GM21367 (cell line): ENCODE measurements around the gene PRPF8.
"Not testable (repeated sequence)": the region's sequence is repeated elsewhere in the genome, so short reads cannot be mapped to it uniquely, and the experiment has no call there.

ENCODE experiments used
- ATAC-seq: cut with Tn5 transposase; IDR thresholded peaks from one replicate; pipeline ENCODE4 v1.9.1; 2021; ENCODE audit not compliant: unreplicated experiment

Gene PRPF8

DNA sequence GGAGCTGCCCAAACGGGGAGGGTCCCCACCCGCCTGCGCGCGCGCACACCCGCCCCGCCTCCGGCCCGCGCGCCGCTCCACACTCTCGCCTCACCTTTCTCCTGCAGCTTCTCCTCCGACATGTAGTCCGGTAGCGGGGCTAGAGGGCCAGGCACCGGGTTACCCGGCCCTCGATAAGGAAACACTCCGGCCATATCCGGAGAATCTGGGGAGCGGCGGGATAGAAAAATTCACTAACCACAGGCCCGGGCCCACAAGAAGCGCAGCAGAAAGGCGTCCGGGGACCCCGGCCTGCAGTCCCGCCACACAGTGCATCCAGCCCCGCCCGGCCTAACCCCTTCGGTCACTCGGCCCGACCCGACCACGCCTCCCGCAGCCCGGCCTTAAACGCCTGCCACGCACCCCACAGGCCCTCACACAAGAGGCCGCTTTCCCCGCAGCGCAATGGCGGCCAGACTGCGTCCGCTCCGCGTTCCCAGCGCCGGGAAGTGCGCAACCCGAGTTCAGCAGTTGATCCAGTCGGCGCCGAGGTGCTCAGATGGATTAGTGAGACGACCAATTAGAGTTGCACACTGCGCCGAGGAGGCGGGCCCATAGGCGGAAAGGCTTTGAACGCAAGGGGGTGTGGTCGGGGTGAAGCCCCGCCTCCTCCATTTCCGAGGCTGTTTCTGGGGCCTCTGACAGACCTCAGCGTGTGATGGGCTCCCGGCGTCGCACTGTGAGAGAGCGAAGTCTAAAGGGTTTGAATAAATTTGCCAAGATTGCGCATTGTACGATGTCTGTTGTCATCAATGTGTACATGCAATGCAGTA is at the start of gene PRPF8:
TSS of gene PRPF8 (minus strand) at position 490 of the 812 bp plus-strand sequence. CDS start at position 194, 296 bp downstream.
- ATAC-seq: peak; percentile 95

DNA sequence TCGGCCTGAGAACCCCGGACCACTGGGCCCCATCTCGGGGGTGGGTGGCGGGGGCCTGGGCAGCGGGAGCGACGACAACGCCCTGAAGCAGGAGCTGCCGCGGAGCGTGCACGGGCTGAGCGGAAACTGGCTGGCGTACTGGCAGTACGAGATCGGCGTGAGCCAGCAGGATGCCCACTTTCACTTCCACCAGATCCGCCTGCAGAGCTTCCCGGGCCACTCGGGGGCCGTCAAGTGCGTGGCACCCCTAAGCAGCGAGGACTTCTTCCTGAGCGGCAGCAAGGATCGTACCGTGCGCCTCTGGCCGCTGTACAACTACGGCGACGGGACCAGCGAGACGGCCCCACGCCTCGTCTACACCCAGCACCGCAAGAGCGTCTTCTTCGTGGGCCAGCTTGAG is 49.1 kb upstream of the PRPF8 start:
- no peak for ATAC-seq

DNA sequence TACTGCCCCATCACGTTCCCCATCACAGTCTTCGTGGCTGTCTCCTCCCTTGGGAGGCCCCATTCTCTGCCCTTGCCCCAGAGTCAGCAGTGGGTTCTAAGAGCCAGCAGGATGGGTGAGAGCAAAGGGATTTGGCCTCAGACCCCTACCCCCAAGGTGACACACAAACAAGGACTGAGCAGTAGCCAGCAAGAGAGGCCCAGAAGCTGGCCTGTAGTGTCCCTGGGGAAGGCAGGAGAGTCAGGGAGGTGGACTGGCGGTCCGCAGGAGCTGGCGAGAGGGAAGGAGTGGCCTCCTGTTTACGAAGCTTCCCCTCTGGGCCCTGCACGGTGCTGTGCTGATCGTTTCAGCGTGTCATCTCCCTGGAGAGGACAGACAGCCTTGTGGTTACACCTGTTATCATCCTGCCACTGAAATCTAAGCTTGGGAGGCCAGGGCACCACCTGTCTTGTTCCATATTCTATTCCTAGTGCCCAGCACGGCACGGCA is 48.2 kb upstream of the PRPF8 start:
- ATAC-seq: no peak

DNA sequence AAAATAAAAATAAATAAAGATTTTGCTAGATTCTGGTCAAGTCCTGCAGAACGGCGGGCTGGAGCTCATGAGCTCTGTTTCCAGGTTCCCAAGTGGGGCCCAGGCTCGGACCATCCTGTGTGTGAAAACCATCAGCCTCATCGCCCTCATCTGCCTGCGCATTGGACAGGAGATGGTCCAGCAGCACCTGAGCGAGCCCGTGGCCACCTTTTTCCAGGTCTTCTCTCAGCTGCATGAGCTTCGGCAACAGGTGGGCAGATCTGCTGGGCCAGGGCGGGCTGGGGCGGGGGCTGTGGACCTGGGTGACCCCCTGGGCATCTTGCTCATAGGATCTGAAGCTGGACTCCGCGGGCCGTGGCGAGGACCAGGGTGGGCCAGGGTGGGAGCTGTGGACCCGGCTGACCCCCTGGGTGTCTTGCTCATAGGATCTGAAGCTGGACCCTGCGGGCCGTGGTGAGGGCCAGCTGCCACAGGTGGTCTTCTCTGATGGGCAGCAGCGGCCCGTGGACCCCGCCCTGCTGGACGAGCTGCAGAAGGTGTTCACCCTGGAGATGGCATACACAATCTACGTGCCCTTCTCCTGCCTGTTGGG is 47.7 kb upstream of the PRPF8 start:
- ATAC-seq: no peak

DNA sequence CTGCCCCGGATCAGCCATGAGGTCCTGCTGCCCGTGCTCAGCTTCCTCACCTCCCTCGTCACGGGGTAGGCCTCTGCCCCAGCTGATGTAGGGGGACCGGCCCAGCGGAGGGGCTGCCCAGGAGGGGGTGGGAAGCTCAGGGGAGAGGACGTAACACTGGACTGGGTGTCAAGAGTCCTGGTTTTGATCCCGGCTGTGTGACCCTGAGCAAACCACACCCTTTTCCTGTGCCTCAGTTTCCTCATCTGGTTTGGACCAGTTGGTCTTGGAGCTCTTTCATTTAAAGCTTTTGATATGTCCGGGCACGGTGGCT is 46.5 kb upstream of the PRPF8 start:
- no peak for ATAC-seq

DNA sequence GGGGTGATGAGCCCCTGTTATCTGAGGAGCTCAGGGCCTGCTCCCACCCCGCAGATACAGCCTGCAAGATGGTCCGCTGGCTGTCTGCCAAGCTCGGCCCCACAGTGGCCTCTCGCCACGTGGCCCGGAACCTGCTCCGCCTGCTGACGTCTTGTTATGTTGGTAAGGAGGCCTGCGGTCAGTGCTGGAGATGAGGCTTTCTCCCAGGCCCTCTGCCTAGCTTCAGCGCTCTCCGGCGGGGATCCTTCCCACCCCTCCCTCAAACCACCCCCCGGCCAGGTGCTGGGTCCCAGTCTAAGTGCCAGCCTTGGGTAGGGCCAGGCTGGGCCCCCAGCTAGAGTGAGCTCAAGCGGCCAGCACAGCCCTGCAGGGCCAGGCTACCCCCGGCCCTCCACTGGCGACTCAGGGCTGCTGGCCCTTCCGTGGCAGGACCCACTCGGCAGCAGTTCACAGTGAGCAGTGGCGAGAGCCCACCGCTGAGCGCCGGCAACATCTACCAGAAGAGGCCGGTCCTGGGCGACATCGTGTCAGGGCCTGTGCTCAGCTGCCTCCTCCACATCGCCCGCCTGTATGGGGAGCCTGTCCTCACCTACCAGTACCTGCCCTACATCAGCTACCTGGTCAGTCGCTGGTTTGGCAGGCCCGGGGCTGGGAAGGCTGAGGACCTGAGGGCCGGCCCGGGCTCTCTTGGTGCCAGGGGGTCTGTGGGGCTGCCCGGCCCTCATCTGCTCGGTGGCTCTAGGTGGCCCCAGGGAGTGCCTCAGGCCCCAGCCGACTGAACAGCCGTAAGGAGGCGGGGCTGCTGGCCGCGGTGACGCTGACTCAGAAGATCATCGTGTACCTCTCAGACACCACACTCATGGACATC is 45.9 kb upstream of the PRPF8 start:
- no peak for ATAC-seq

DNA sequence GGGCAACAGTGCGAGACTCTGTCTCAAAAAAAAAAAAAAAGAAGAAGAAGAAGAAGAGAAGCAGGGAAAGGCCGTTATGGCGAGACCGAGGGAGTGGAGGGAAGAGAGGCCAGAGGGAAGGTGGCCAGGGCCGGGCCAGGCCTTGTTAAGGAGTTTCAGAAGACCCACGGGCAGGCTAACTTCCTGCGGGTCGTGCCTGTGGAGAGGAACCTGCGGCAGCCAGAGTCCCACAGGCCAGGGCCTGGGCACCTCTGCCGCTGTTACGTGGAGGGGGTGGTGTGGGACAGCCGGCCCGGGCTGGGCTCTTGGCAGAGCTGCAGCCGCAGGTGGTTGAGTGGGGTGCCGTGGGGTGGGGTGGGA is 45.3 kb upstream of the PRPF8 start:
- no peak for ATAC-seq

DNA sequence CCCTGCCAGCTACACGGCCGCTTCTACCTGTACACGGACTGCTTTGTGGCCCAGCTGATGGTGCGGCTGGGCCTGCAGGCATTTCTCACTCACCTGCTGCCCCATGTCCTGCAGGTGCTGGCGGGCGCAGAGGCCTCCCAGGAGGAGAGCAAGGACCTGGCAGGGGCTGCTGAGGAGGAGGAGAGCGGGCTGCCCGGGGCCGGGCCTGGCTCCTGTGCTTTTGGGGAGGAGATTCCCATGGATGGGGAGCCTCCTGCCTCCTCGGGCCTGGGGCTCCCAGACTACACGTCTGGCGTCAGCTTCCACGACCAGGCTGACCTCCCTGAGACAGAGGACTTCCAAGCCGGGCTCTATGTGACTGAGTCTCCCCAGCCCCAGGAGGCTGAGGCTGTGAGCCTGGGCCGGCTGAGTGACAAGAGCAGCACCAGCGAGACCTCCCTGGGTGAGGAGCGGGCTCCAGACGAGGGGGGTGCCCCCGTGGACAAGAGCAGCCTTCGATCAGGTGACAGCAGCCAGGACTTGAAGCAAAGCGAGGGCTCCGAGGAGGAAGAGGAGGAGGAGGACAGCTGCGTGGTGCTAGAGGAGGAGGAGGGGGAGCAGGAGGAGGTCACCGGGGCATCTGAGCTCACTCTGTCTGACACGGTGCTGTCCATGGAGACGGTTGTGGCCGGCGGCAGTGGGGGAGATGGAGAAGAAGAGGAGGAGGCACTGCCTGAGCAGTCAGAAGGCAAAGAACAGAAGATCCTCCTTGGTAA is 43.4 kb upstream of the PRPF8 start:
- no peak for ATAC-seq

DNA sequence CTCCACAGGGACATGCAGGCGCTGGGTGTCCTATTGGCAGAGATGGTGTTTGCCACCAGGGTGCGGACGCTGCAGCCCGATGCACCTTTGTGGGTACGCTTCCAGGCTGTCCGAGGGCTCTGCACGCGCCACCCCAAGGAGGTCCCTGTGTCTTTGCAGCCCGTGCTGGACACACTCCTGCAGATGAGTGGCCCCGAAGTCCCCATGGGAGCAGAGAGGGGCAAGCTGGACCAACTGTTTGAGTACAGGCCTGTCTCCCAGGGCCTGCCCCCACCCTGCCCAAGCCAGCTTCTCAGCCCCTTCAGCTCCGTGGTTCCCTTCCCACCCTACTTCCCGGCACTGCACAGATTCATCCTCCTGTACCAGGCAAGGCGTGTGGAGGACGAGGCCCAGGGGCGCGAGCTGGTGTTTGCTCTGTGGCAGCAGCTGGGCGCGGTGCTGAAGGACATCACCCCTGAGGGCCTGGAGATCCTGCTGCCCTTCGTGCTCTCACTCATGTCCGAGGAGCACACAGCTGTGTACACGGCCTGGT is 42.7 kb upstream of the PRPF8 start:
- ATAC-seq: no peak

DNA sequence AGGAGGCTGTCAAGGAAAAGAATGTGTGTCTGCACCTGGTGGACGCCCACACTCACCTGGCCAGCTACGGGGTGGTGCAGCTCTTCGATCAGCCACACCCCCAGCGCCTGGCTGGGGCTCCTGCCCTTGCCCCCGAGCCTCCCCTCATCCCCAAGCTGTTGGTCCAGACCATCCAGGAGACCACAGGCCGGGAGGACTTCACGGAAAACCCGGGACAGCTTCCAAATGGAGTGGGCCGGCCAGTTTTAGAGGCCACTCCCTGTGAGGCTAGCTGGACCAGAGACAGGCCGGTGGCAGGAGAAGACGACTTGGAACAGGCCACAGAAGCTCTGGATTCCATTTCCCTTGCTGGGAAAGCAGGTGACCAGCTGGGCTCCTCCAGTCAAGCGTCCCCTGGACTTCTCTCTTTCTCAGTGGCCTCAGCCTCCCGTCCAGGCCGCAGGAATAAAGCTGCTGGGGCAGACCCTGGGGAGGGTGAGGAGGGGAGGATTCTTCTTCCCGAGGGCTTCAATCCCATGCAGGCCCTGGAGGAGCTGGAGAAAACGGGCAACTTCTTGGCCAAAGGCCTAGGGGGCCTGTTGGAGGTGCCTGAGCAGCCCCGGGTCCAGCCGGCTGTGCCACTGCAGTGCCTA is 42.1 kb upstream of the PRPF8 start:
- ATAC-seq: no peak

DNA sequence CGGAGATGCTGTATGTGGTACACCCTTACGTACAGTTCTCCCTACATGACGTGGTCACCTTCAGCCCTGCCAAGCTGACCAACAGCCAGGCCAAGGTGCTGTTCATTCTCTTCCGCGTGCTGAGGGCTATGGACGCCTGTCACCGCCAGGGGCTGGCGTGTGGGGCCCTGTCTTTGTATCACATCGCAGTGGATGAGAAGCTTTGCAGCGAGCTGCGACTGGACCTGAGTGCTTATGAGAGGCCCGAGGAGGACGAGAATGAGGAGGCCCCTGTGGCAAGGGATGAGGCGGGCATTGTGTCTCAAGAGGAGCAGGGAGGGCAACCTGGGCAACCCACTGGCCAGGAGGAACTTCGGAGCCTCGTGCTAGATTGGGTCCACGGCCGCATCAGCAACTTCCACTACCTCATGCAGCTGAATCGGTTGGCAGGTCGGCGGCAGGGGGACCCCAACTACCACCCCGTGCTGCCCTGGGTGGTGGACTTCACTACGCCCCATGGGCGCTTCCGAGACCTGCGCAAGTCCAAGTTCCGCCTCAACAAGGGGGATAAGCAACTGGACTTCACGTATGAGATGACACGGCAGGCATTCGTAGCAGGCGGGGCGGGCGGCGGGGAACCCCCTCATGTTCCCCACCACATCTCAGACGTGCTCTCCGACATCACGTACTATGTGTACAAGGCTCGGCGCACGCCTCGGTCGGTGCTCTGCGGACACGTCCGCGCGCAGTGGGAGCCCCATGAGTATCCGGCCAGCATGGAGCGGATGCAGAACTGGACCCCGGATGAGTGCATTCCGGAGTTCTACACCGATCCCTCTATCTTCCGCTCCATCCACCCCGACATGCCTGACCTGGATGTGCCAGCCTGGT is 41.2 kb upstream of the PRPF8 start:
- no peak for ATAC-seq

DNA sequence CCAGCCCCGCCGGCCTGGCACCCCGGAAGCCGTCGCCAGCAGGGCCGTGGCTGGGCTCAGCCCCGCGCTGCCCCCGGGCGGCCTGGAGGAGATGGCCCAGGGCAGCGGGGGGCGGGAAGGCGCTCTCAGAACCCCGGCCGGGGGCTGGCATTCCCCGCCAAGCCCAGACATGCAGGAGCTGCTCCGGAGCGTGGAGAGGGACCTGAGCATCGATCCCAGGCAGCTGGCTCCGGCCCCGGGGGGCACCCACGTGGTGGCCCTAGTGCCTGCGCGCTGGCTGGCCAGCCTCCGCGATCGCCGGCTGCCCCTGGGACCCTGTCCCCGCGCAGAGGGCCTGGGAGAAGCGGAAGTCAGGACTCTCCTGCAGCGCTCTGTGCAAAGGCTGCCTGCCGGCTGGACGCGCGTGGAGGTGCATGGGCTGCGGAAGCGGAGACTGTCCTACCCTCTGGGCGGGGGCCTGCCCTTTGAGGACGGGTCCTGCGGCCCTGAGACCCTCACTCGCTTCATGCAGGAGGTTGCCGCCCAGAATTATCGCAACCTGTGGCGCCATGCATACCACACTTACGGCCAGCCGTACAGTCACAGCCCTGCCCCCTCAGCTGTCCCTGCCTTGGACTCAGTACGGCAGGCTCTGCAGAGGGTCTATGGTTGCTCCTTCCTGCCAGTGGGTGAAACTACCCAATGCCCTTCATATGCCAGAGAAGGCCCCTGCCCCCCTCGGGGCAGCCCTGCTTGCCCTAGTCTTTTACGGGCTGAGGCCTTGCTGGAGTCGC is 40.4 kb upstream of the PRPF8 start:
- ATAC-seq: no peak

DNA sequence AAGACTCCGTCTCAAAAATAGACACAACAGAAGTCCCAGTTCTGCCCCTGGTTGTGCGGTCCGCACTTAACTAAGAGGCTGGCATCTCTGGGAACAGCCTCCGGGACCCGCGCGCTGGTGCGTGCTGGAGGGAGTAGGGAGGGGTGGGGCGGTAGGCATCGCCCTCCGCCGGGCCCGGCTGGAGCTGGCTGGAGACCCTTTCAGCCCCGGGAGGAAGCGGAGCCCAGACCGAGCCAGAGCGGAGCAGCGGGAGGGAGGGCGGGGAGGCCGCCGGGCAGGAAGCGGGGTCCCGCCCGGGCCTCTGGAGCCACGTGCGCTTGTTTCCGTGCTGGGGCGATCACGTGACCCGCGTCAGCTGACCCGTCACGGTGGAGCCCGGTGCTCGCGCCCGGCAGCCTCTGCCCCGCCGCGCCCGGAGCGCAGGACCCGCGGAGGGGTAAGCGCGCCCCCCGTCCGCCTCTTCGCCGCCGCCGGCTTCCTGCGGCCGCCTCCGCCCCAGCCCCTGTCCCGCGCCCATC is 39.7 kb upstream of the PRPF8 start, which contains the start of gene WDR81:
TSS of gene WDR81 (plus strand) at position 354 of the 518 bp plus-strand sequence. CDS start 256 bp downstream, outside the sequence.
- ATAC-seq: no peak

DNA sequence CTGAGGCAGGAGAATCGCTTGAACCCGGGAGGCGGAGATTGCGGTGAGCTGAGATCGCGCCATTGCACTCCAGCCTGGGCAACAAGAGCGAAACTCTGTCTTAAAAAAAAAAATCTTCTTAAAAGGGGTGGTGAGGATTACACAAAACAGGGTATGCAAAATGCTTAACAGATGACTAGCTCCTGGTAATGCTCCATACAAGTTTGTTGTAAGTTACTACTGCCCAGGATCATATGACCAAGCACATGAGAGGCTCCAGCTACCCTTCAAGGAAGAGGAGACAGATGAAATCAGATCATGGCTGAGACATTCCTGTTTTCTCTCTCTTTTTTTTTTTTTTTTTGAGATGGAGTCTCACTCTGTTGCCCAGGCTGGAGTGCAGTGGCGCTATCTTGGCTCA is 37.4 kb upstream of the PRPF8 start:
- ATAC-seq: not testable (repeated sequence)

DNA sequence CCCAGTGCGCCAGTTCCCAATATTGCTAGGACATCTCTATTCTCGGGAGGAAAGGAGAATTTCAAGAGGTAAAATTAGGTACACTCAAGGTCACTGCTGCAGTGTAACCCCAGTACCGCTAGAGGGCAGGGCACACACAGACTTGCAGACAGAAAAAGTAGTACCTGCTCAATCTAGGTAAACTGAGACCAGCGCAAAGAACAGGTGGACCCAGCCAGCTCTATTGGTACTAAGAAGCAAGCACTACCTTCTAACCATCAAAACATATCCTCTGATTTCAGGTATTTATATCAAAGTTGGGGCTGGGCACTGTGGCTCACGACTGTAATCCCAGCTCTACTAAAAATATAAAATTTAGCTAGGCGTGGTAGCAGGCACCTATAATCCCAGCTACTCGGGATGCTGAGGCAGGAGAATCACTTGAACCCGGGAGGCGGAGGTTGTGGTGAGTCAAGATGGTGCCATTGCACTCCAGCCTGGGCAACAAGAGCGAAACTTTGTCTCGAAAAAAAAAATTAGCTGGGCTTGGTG is 36.3 kb upstream of the PRPF8 start:
- no peak for ATAC-seq

DNA sequence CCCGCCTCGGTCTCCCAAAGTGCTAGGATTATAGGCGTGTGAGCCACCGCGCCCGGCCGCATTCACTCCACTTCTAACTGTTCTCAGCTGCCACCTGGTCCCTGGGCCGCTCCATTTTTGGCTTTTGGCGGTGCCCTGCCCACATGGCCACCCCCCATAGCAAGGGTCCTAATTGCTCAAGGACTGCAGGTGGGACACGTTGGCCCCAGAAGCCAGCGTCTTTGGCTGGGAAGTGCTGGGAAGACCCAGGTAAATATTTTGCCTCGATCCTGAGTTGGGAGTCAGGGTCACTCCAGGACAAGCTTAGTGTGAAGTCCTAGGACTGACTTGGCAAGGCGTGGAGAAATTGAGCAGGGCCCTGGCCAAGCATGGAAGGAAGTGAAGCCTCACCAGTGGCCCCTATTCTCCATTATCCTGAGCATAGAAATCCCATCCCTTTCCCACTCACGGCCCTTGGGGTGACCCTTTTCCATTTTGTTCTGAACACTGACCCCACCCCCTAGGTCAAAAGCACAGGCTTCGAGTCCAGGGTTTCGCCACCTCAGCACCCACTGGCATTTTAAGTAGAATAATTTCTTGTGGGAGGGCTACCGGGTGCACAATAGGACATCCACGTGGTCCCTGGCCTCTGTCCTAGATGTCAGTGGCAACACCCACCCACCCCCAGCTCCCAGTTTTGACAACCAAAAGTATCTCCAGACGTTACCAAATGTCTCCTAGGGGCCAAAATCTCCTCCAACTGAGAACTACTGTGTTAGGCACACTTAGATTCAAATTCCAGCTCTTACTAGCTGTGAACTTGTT is 33.9 kb upstream of the PRPF8 start:
- ATAC-seq: no peak
